ENCODE measurements around the gene GOLGA2.

The GOLGA2 gene

DNA sequence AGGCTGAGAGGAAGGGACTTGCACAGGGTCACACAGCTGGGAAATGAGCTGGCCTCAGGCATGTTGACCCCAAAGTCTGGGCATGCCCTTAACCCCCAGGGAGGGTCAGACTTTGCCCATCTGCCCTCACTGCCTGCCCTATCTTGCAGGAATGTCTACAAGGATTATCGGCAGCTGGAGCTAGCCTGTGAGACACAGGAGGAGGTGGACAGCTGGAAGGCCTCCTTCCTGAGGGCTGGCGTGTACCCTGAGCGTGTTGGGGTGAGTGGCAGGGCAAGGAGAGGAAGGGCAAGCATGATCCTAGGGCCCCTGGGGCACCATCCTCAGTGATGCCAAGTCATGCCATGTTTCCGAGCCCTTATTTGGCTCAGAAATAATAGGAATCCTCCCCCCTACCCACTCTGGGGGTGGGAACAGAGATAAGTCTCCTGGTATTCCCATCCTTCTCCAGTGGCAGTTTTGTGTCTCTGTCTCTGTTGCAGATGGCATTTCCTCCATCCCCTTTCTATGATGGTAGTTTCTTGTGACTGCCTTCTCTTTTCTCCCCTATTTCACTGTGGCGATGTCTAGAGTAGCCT is 28.5 kb downstream of the GOLGA2 start:
- no peaks in the 10 kb centered on the region for H3K27me3 ChIP-seq (ENCODE audit: insufficient read depth, low read length)
- H3K27ac ChIP-seq (ENCODE audit: low read depth, low read length), result no peak overlapping the region
- no peak overlapping the region for H3K4me3 ChIP-seq (ENCODE audit: low read depth, low read length)
- no peak overlapping the region for H2AFZ ChIP-seq (ENCODE audit: low read length, unreplicated experiment)
- H3K36me3 ChIP-seq (ENCODE audit: insufficient read depth, low read length), result no peaks in the 10 kb centered on the region
- peaks cover 33% of the 10 kb centered on the region for H3K4me1 ChIP-seq (ENCODE audit: control insufficient read depth, insufficient read depth, low read length, unreplicated experiment)
- H3K79me2 ChIP-seq (ENCODE audit: control insufficient read depth, insufficient read depth, low read length, unreplicated experiment), result no peaks in the 10 kb centered on the region

DNA sequence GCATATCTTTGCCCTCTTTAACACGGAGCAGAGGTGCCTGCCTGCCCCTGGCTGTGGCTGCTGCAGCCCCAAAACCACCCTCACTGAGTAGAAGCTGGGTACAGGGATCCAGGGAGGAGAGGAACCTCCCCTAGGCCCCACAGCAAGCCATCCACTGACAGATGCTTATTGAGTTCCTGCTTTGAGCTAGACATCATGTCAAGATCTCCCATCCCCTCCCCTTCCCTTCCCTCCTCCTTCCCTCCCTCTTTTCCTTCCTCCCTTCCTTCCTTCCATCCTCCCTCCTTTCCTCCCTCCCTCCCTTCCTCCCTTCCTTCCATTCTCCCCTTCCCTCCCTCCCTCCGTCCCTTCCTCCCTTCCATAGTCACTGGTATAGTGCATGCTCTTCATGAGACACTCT is 29.3 kb downstream of the GOLGA2 start:
- H3K36me3 ChIP-seq (ENCODE audit: insufficient read depth, low read length), result no peaks in the 10 kb centered on the region
- H3K4me1 ChIP-seq (ENCODE audit: control insufficient read depth, insufficient read depth, low read length, unreplicated experiment), result peaks cover 33% of the 10 kb centered on the region
- no peak overlapping the region for H3K27ac ChIP-seq (ENCODE audit: low read depth, low read length)
- H3K79me2 ChIP-seq (ENCODE audit: control insufficient read depth, insufficient read depth, low read length, unreplicated experiment), result no peaks in the 10 kb centered on the region
- H3K4me3 ChIP-seq (ENCODE audit: low read depth, low read length), result no peak overlapping the region
- H2AFZ ChIP-seq (ENCODE audit: low read length, unreplicated experiment), result no peak overlapping the region
- H3K27me3 ChIP-seq (ENCODE audit: insufficient read depth, low read length), result no peaks in the 10 kb centered on the region

DNA sequence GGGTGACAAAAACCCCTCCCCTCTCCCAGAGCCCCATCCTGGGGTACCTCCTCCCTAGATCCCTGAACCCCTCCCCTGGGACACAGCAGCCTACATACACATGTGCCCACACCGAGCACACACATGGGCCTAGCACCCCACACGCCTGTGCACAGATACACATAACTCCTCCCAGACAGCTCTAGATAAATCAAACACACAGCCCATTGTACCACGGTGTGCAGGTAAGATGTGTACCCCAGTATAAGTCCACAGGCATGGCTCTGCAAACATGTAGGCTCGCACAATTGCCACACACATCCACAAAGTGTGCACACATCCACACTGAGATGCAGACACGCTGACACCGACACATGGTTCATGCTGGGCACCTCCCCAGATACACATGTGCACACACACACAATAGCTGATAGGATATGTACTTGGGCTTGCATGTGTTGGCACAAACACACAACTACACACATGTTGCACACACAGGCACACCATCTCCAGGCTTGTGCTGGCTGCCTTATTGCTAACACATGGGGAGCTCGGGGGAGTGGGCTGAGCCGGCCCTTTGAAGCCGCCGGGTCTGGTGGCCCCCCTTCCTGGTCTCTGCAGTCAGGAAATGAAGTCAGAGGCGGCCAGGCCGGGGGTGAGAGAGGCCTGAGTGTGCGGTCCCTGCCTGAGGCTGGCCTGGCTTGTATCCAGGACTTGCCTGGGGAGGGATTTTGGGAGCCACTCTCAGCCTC is 30.2 kb downstream of the GOLGA2 start:
- H3K27ac ChIP-seq (ENCODE audit: low read depth, low read length), result no peak overlapping the region
- H3K36me3 ChIP-seq (ENCODE audit: insufficient read depth, low read length), result no peaks in the 10 kb centered on the region
- peaks cover 33% of the 10 kb centered on the region for H3K4me1 ChIP-seq (ENCODE audit: control insufficient read depth, insufficient read depth, low read length, unreplicated experiment)
- H3K79me2 ChIP-seq (ENCODE audit: control insufficient read depth, insufficient read depth, low read length, unreplicated experiment), result no peaks in the 10 kb centered on the region
- peak overlapping the region; percentile 81 for H3K4me3 ChIP-seq (ENCODE audit: low read depth, low read length)
- H3K27me3 ChIP-seq (ENCODE audit: insufficient read depth, low read length), result no peaks in the 10 kb centered on the region
- no peak overlapping the region for H2AFZ ChIP-seq (ENCODE audit: low read length, unreplicated experiment)

DNA sequence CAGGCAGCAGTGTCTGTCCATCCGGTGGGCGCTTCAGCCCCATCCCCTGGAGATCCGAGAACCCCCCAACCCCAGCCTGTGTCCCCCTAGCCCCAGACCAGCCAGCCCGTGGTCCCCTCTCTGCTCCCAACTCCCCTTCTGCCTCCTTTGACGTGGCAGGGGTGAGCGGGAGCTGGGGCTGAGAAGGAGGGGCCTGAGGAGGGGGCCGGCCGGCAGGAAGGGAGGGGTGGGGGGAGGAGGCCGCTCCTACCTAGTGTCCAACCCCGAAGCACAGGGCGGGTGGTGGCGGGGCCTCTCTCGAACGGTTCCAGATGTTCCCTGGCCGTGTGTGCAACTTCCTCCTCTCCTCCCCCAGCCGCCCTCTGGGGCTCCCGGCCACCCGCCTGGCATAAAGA is 31.0 kb downstream of the GOLGA2 start:
- peak overlapping the region; percentile 41 for H3K27ac ChIP-seq (ENCODE audit: low read depth, low read length)
- peak overlapping the region; percentile 81 for H3K4me3 ChIP-seq (ENCODE audit: low read depth, low read length)
- peak overlapping the region; percentile 48 for H2AFZ ChIP-seq (ENCODE audit: low read length, unreplicated experiment)

DNA sequence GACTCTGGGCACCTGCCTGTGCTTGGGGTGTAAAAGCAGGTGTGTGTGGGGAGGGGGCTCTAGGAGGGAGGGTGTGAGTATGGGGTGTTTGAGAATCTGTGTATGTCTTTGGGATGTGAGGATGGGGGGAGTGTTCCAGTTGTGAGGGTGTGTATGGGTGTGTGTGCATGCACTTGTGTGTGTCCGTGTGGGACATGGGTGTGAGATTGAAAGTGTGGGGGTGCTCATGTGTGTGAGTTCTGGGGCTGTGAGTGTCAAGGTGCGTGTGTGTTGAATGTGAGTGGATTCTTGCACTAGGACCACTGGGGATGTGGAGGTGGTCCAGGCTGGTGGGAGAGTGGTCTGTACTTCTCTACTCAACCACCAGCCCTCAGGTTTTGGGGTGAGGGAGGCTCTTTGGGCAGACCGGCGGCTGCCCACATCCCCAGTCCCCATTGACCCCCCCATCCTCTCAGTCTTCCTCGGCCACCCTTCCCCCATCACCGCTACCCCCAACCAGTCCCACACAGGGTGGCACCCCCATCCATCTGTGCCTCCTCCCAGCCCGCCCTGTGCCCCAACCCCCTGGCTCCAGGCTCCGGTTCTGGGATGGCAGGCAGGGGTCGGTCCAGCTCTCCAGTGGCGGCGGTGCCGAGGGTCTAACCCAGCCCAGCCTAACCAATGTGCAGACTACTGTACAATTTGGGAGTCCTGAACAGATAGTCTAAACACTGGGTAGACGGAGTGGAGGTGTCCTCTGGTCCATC is 31.5 kb downstream of the GOLGA2 start:
- H3K27ac ChIP-seq (ENCODE audit: low read depth, low read length), result peak overlapping the region; percentile 41
- peak overlapping the region; percentile 81 for H3K4me3 ChIP-seq (ENCODE audit: low read depth, low read length)
- peak overlapping the region; percentile 48 for H2AFZ ChIP-seq (ENCODE audit: low read length, unreplicated experiment)
- no peaks in the 10 kb centered on the region for H3K79me2 ChIP-seq (ENCODE audit: control insufficient read depth, insufficient read depth, low read length, unreplicated experiment)
- H3K36me3 ChIP-seq (ENCODE audit: insufficient read depth, low read length), result no peaks in the 10 kb centered on the region
- no peaks in the 10 kb centered on the region for H3K27me3 ChIP-seq (ENCODE audit: insufficient read depth, low read length)
- H3K4me1 ChIP-seq (ENCODE audit: control insufficient read depth, insufficient read depth, low read length, unreplicated experiment), result peaks cover 33% of the 10 kb centered on the region

More for the DNA sequence above, 31.0 kb downstream of the GOLGA2 start:
- Histone ChIP-seq H3K79me2 (ENCODE audit: control insufficient read depth, insufficient read depth, low read length, unreplicated experiment) (no peaks in the 10 kb centered on the region), H3K4me1 (ENCODE audit: control insufficient read depth, insufficient read depth, low read length, unreplicated experiment) (peaks cover 33% of the 10 kb centered on the region), H3K36me3 (ENCODE audit: insufficient read depth, low read length) (no peaks in the 10 kb centered on the region), H3K27me3 (ENCODE audit: insufficient read depth, low read length) (no peaks in the 10 kb centered on the region)

DNA sequence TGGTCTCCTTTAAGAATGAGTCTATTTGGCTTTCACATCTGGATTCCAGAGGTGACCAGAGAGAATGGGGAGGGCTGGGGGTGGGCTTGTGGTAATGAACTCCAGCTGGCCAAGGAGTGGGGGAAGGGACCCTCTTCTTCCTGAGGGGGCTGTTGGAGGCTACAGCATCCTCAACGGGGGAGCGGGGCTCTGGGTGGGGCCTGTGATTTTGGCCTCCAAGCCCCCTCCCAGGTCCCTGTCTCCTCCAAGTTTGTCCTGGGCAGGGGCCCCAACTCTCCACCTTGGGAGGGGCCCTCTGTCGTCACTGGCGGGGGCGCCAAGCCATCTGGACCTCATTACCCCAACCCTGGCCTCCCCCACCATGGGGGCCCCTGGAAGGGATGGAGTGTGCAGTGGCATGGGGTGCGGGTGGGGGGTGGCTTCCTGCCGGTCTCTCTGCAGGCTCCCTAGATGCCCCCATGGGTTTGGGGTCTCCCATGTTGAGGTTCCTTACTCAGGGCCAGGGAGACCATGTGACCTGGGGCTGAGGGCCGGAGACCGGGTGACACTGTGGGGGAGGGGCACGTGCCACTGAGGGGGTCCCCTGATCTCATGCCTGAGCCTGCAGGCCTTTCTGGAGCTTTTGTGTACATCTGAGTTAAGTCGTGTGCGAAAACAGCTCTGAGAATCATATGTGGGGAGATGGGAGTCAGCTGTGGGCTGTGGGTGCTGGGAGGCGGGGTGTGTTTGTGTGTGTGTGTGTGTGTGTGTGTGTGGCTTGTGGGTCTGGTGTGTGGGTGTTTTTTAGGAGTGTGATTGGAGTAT is 32.4 kb downstream of the GOLGA2 start:
- Histone ChIP-seq H3K27me3 (ENCODE audit: insufficient read depth, low read length) (no peaks in the 10 kb centered on the region), H3K27ac (ENCODE audit: low read depth, low read length) (no peak overlapping the region), H3K36me3 (ENCODE audit: insufficient read depth, low read length) (no peaks in the 10 kb centered on the region), H2AFZ (ENCODE audit: low read length, unreplicated experiment) (no peak overlapping the region), H3K4me3 (ENCODE audit: low read depth, low read length) (peak overlapping the region; percentile 81; the same call in 1 of the 2 replicates), H3K79me2 (ENCODE audit: control insufficient read depth, insufficient read depth, low read length, unreplicated experiment) (no peaks in the 10 kb centered on the region), H3K4me1 (ENCODE audit: control insufficient read depth, insufficient read depth, low read length, unreplicated experiment) (peaks cover 33% of the 10 kb centered on the region)

DNA sequence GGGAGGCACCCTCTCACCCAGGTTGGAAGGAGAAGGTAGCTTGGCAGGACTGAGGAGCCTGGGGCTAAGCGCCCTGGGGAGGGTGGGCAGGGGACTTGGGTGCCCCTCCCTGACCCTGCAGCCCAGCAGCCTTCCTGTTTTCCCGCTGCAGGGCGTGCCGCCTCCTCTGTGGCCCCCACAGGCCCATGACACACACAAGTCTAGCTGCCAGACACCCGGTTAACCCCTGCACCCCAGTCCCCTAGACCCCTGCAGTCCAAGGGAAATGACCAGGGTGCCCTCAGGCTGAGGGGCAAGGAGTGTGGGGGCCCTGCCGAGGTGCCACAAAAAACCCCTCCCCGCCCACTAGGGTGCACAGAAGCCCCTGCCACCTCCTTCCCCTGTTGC is 33.0 kb downstream of the GOLGA2 start:
- H3K27ac ChIP-seq (ENCODE audit: low read depth, low read length), result no peak overlapping the region
- no peak overlapping the region for H2AFZ ChIP-seq (ENCODE audit: low read length, unreplicated experiment)
- no peaks in the 10 kb centered on the region for H3K36me3 ChIP-seq (ENCODE audit: insufficient read depth, low read length)
- no peaks in the 10 kb centered on the region for H3K79me2 ChIP-seq (ENCODE audit: control insufficient read depth, insufficient read depth, low read length, unreplicated experiment)
- no peak overlapping the region for H3K4me3 ChIP-seq (ENCODE audit: low read depth, low read length)
- H3K27me3 ChIP-seq (ENCODE audit: insufficient read depth, low read length), result no peaks in the 10 kb centered on the region
- peaks cover 33% of the 10 kb centered on the region for H3K4me1 ChIP-seq (ENCODE audit: control insufficient read depth, insufficient read depth, low read length, unreplicated experiment)

DNA sequence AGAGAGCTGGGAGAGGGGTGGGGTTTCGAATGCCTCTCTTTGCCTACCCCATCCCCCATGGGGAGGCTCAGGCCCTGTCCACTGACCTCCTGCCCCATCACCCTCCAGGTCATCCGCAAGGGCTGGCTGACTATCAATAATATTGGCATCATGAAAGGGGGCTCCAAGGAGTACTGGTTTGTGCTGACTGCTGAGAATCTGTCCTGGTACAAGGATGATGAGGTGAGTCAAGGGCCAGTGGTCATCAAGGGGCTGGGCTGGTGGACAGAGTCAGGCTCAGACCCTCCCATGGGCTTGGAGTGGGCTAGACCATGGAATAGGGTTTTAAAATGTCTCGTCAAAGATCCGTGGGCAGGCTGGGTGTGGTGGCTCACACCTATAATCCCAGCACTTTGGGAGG is 33.7 kb downstream of the GOLGA2 start:
- no peak overlapping the region for H3K27ac ChIP-seq (ENCODE audit: low read depth, low read length)
- H3K79me2 ChIP-seq (ENCODE audit: control insufficient read depth, insufficient read depth, low read length, unreplicated experiment), result no peaks in the 10 kb centered on the region
- H2AFZ ChIP-seq (ENCODE audit: low read length, unreplicated experiment), result no peak overlapping the region
- no peak overlapping the region for H3K4me3 ChIP-seq (ENCODE audit: low read depth, low read length)
- H3K27me3 ChIP-seq (ENCODE audit: insufficient read depth, low read length), result no peaks in the 10 kb centered on the region
- peaks cover 33% of the 10 kb centered on the region for H3K4me1 ChIP-seq (ENCODE audit: control insufficient read depth, insufficient read depth, low read length, unreplicated experiment)
- H3K36me3 ChIP-seq (ENCODE audit: insufficient read depth, low read length), result no peaks in the 10 kb centered on the region

DNA sequence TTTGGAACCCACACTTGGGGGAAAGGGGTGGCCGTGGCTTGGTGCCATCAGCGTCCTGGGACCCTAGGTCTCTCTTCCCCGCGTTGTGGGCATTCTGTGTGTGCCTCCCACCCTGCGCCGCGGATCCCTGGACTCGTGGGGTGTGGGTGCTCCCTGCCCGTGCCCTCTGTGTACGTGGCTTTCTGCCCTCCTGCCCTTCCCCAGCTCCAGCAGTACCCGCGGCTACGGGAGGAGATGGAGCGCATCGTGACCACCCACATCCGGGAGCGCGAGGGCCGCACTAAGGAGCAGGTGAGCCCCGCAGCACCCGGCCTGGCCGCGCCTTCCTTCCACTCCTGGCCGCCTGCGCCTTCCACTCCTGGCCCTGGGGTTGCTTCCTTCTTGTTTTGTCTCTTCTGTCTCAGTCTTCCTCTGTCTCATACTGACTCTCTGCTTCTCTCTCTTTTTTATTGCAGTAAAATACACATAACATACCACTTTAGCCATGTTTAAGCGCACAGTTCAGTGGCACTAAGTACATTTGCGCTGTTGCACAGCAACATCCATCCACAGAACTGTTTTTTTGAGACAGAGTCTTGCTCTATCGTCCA is 41.9 kb downstream of the GOLGA2 start:
- Histone ChIP-seq H3K4me1 (ENCODE audit: control insufficient read depth, insufficient read depth, low read length, unreplicated experiment) (no peaks in the 10 kb centered on the region), H3K79me2 (ENCODE audit: control insufficient read depth, insufficient read depth, low read length, unreplicated experiment) (no peaks in the 10 kb centered on the region), H3K36me3 (ENCODE audit: insufficient read depth, low read length) (no peaks in the 10 kb centered on the region), H2AFZ (ENCODE audit: low read length, unreplicated experiment) (no peak overlapping the region), H3K4me3 (ENCODE audit: low read depth, low read length) (no peak overlapping the region), H3K27ac (ENCODE audit: low read depth, low read length) (no peak overlapping the region), H3K27me3 (ENCODE audit: insufficient read depth, low read length) (no peaks in the 10 kb centered on the region)
